NCI-H748 treated with DMSO at 0.1 percent for 48 hours (cell line): ENCODE results near the gene GARNL3.

Experiments used
- DNase-seq: peaks from one replicate; lab custom pipeline; 2025; lab: John Stamatoyannopoulos, UW

Gene GARNL3

GRCh38 chr9:127386981-127387380 is 122.4 kb downstream of the GARNL3 start:
- no peak for DNase-seq

- no peak for DNase-seq
Observed at GRCh38 chr9:127388037-127388855, 123.7 kb downstream of the GARNL3 start.

GRCh38 chr9:127388856-127389238 is 124.3 kb downstream of the GARNL3 start:
- no peak for DNase-seq

GRCh38 chr9:127389381-127390247 is 125.0 kb downstream of the GARNL3 start:
- no peak for DNase-seq

- no peak for DNase-seq
Observed at GRCh38 chr9:127390248-127390545, 125.6 kb downstream of the GARNL3 start.

GRCh38 chr9:127390563-127390962 is 126.0 kb downstream of the GARNL3 start:
- DNase-seq: no peak

GRCh38 chr9:127392166-127392565 is 127.6 kb downstream of the GARNL3 start:
- DNase-seq: no peak

GRCh38 chr9:127392976-127393375 is 128.4 kb downstream of the GARNL3 start:
- no peak for DNase-seq

- no peak for DNase-seq
Observed at GRCh38 chr9:127393645-127394044, 129.1 kb downstream of the GARNL3 start.

- no peak for DNase-seq
Observed at GRCh38 chr9:127395497-127396252, 131.1 kb downstream of the GARNL3 start.

- no peak for DNase-seq
Observed at GRCh38 chr9:127396253-127396807, 131.8 kb downstream of the GARNL3 start.

- peak; percentile 99 for DNase-seq
Observed at GRCh38 chr9:127396808-127397645, 132.5 kb downstream of the GARNL3 start, which contains the start of gene SLC2A8. SLC2A8 (plus strand) TSS chr9:127397169; CDS start chr9:127397231, 62 bp downstream.

- DNase-seq: no peak
Observed at GRCh38 chr9:127397646-127398274, 133.2 kb downstream of the GARNL3 start.

- no peak for DNase-seq
Observed at GRCh38 chr9:127398275-127398647, 133.7 kb downstream of the GARNL3 start.

GRCh38 chr9:127398715-127399400 is 134.3 kb downstream of the GARNL3 start:
- no peak for DNase-seq

- DNase-seq: no peak
Observed at GRCh38 chr9:127399736-127400269, 135.2 kb downstream of the GARNL3 start.

GRCh38 chr9:127402401-127403090 is 138.0 kb downstream of the GARNL3 start:
- DNase-seq: no peak

GRCh38 chr9:127403507-127404192 is 139.1 kb downstream of the GARNL3 start:
- no peak for DNase-seq

GRCh38 chr9:127404631-127405030 is 140.1 kb downstream of the GARNL3 start:
- DNase-seq: no peak
